ENCODE results near the gene SPOCK1. TPM values are rescaled to one million over a fixed set of nuclear protein-coding genes. Genes with fewer than 3 reads are reported as not detected.
A peak's percentile ranks its signal among the peaks of the same experiment; 100 is the strongest.
"Not testable (repeated sequence)": the region's sequence is repeated elsewhere in the genome, so short reads cannot be mapped to it uniquely, and the experiment has no call there.

Gene SPOCK1
- total RNA-seq: 1.0 and 7.0 TPM in 2 replicates

DNA sequence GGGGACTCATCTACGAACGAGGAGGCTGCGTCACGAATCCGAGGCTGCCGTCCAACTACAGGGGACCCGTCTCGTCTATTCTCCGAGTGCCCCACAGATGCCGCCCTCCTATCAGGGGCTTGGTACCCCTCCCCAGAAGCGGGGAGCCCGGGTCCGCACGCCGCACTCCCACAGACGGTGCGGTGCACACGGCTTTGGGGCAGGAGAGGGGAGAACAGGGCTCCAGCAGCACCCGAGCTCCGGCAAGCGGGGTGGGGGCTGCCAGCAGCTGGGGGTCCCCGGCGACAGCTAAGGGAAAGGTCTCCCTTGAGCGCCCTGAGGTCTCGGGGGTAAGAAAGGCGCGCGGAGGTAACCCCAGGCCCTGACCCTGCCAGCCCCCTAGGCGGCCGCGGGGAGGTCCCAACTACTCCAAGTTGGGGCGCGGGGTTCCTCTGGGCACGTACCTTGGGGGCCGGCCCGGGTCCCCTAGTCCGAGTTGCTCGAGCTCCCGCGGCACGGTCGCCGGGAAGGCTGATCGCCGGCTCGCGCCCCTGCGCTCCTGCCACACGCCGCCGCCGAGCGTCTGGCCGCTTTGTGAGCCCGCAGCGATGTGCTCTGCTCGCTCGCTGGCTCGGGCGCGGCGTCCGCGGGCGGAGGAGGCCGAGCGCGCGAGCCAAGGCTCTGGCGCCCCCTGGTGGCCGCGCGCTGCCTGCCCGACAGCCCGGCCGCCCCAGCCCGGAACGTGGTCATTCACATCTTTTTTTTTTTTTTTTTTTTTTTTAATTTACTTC, at the start of gene SPOCK1:
SPOCK1 (minus strand) TSS at position 591 of the 770 bp plus-strand sequence.
- DNase-seq: peak; percentile 88

DNA sequence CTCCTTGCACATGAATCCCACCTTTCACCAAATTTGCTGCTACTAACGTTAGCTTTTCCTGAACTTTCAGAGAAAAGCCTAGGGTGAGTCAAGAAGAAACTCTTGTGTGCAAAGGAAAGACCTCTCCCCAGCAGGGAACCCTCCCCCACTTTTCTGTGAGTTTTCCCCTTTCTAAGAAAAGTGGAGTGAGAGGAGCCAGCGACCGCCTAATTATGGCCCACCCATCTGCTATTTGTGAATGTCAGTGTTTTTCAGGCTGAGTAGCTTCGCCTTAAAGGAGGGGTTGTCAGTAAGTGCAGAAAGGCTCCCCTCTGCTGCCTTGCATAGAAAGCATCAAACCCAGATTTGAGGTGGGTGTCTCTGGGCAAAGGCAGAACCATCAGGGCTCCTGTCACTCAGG, 46.8 kb upstream of the SPOCK1 start:
- DNase-seq: no peak

DNA sequence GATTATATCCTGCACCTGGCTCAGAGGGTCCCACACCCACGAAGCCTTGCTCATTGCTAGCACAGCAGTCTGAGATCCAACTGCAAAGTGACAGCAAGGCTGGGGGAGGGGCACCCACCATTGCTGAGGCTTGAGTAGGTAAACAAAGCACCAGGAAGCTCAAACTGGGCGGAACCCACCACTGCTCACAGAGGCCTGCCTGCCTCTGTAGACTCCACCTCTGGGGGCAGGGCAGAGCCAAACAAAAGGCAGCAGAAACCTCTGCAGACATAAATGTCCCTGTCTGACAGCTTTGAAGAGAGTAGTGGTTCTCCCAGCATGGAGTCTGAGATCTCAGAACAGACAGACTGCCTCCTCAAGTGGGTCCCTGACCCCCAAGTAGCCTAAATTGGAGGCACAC, 36.3 kb upstream of the SPOCK1 start:
- not testable (repeated sequence) for DNase-seq

DNA sequence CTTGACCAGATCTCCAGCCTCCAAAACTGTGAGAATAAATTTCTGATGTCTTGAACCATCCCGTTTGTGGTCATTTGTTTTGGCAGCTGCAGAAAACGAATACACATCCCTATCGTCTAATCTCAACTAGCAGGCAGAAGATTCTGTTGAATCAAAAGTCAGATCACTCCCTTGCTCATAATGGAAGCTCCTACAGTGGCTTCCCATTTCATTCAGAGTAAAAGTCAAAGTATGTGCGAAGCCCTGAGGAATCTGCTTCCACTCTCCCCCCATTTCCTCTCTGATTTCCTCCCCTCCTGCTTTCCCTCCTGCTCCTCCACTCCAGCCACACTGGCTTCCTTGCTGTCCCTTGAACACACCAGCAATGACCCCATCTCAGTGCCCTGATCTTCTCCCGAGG, 34.8 kb upstream of the SPOCK1 start:
- no peak for DNase-seq

DNA sequence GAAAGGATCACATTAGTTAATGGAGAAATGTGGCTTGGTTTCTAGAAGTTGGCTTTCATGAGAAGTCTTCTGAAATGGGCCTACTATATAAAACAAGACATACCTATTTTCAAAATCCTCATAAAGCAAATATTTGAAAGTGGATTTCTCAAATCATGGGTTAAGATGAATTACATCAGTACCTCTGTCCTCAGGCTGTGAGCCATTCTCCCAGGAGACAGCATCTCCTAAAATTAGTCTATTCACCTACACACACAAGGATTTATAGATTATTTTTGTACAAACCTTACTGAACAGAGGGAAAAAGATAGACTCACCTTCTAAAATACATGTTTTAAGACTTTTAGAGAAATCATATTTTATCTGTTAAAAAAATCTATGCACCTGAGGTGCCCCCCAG, 32.1 kb upstream of the SPOCK1 start:
- DNase-seq: no peak

DNA sequence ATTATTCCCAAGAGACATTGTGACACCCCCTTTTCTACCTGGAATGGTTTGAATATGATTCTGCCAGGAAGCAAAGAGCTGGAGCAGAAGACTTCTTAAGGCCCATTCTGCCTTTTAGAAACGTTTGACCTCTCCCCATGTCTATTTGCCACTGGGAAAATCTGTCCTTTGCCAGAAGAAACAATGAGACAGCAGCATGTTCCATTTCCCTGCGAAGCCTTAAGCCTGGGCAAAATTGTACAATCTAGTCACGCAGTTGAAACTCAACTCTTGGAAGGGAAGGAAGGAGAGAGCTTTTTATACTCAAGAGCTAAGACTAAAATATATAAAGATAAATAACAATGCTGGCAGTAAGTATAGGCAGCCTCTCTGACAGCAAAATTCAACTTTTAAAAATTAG, 22.1 kb upstream of the SPOCK1 start:
- DNase-seq: no peak

DNA sequence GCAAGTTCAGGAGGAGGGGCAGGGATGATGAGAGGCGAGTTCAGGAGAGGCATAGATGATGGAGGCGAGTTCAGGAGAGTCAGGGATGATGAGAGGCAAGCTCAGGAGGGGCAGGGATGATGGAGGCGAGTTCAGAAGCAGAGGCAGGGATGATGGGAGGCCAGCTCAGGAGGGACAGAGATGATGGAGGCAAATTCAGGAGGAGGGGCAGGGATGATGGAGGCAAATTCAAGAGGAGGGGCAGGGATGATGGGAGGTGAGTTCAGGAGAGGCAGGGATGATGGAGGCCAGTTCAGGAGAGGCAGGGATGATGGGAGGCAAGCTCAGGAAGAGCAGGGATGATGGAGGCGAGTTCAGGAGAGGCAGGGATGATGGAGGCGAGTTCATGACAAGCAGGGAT, 17.8 kb upstream of the SPOCK1 start:
- DNase-seq: no peak

DNA sequence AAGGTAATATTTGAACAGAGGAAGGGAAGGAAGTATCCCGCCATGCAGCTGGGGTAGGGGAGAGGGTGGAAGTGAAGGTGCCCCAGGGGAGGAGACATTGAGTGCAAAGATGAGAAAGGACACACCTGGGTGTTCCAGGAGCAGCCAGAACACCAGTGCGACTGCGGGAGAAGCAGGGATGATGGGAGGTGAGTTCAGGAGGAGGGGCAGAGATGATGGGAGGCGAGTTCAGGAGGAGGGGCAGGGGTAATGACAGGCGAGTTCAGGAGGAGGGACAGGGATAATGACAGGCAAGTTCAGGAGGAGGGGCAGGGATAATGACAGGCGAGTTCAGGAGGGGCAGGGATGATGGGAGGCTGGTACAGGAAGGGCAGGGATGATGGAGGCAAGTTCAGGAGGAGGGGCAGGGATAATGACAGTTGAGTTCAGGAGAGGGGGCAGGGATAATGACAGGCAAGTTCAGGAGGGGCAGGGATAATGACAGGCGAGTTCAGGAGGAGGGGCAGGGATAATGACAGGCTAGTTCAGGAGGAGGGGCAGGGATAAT, 17.2 kb upstream of the SPOCK1 start:
- no peak for DNase-seq

DNA sequence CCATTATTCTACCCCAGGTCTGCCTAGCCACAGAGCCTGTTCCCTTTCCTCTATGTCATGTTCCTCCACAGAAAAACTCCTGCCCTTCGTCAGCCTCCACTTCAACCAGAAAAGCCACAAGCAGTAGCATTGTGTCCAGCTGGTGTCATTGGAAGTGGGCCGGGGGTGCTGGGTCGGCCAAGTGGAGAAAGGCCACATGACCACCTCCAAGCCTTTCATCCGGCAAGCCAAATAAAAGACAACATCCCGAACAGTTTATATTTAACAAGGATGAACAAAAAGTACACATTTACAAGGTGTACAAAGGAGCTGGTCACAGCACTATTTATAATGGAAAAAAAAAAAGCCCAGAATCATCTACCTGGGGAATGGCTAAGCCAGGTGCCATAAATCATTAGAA, 16.1 kb upstream of the SPOCK1 start:
- DNase-seq: no peak

DNA sequence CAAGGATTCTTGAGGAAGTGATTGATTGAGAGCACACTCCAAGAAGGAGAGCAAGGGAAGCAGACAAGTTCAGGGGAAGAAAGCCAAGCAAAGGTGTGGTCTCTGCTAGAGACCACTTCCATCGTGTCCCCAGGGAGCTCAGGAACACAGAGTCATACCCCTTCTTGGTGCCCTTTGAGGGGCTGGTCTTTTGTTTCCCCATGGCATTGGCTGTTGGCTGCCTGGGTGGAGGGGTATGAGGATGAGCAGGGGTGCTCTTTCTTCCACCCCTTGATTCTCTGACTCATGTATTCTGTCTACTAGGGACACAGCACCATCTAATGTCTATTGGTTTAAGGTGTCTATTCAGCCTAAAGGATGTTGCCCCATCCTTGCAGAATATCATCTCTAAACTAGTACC, 11.5 kb upstream of the SPOCK1 start:
- DNase-seq: no peak

DNA sequence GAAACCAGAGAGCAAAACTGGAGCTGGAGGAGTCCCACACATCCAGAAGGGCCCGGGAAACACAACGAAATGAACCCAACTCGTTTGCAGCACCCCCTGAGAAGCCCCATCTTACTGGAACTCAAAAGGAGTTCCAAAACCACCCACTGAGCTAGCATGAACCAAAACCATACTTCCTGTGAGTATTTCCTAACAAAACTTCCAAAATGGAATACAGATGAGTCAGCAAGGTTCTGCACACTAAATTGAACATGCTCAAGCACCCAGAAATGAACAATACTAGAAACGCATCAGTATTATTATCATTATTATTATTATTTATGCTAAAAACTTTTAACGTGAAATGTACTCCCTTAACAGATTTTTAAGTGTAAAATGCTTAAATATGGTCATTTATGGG, 8.0 kb upstream of the SPOCK1 start:
- no peak for DNase-seq

DNA sequence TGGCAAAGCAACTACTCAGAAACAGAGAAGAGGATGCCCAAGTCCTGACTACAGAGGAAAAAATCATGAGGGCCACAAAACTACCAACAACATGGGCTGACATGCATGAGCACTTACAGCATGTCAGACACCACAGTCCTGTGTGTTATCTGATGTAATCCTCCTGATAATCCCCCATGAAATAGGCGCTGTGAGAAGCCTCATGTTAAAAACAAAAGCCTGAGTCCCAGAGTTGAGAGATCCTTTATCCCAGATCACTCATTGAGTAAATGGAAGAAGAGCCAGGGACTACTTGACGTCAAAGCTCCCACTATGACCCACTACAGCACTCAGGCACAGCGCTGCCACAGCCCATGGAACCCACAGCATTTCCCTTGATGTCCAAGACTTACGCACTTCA, 7.2 kb upstream of the SPOCK1 start:
- DNase-seq: no peak

DNA sequence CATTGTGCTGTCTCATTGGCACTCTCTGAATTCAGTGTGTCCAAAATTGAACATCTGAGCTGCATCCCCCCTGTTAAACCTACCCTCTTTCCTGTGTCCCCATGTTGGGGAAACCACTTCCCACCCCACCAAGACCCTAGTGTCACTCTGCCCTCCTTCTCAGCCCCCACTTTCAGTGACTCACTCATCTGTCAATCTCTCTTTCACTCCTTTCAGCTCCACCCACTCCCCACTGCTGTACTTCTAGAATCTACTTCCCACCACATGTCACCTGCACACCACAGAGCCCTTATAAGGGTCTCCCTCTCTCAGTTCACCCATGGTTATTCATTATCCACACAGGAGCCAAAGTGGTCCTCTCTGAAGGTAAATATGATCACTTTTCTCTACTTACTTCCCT, 5.8 kb upstream of the SPOCK1 start:
- DNase-seq: no peak

DNA sequence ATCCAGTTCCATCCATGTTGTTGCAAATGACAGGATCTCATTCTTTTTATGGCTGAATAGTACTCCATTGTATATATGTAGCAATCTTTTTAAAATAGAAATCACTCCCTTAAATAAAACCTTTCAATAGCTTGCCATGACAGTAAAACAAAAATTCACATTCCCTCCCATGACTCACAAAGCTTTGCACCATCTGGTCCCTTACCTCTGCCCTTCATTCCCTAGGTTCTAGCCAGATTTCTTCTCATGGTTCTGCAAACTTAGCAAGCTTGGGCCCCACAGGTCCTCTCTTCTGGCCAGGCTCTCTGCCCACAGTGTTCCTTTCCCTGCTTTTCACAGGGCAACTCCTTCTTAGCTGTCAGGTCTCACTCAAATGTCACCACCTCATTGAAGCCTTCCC, 4.3 kb upstream of the SPOCK1 start:
- DNase-seq: no peak

DNA sequence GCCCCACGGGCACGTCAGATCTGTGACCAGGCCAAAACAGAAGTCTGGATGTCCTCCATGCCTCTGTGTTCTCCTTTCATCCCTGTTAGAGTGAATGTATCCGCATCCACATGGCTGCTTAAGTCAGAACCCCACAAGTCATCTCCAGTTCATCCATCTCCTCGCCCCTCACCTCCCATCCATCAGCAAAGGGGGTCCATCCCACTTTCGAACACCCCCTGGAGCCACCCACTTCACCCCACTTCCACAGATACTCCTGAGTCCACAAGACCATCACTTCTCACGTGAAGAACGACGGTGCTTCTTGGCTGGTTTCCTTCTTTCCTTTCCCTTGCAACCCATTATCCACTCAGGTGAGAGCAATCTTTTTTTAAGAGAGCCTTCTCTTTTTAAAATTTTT, 3.5 kb upstream of the SPOCK1 start:
- DNase-seq: no peak

DNA sequence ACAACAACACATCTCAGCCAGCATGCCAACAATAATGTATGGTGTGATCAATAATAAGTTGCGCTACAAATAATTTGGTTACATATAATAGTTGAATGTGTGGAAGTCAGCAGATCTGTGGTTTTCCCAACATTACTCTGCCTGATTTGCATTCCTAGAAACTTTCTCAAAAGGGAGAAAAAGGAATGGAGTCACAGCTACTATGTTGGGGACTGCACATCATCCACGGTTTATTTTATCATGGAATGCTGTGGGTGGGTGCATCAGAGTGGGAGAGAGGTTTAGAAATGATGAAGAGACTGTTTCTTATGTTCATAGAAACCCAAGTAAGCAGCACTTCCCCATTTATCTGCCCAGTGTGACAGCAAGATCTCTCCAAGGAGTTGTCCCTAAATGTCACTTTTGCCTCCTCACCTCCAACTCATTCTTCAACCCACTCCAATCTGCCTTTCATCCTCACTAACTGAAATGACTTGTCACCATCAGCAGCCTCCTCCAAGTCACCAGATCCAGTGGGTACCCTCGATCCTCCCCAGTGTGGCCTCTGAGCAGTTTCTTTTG, 2.8 kb upstream of the SPOCK1 start:
- DNase-seq: no peak

DNA sequence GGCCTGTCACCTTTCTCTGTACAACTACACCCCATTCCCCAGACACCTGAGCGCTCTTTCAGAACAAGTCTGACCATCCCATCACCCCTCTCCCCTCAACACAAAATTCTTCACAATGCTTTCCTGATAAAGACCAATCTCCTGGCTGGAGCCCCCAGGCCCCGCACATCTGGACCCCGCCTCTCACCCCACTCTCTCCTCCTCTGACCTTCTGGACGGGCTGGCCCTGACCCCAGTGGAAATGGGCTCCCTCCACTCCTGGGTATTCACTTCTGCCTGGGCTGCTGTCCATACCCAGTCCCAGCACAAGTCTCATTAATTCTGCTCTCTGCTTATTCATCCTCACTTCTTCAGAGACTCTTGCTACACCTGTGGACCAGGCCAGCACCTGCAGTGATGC, 2.1 kb upstream of the SPOCK1 start:
- no peak for DNase-seq

DNA sequence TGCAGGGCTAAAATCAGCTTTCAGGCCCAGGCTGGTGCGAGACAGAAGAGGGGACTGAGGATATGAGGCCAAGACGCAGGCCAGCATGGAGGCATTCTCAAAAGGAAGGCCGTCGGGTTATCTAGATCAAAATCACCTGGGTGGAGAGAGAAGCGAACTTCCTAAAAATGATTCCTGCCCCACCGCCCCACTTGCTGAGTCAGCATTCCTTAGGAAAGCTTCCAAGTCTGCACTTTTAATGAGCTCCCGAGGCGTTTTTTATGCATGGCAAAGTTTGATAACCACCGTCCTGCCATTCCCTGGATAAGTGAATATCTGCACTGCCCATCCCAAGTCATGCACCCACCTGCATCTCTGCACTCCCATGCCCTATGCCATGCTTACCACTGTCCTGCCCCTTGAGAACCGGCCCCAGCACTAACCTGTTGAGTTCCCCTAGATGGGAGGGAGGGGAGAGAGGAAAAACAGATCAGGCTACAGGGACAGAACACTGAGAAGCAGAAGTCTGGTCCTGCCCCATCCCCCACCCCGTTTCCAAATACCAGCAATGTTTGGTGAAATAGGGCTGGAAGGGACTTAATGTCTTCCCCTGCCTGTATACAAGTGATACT, 1.6 kb upstream of the SPOCK1 start:
- no peak for DNase-seq

DNA sequence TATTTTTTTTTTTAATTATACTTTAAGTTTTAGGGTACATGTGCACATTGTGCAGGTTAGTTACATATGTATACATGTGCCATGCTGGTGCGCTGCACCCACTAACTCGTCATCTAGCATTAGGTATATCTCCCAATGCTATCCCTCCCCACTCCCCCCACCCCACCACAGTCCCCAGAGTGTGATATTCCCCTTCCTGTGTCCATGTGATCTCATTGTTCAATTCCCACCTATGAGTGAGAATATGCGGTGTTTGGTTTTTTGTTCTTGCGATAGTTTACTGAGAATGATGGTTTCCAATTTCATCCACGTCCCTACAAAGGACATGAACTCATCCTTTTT, 351 bp upstream of the SPOCK1 start:
- DNase-seq: not testable (repeated sequence)

DNA sequence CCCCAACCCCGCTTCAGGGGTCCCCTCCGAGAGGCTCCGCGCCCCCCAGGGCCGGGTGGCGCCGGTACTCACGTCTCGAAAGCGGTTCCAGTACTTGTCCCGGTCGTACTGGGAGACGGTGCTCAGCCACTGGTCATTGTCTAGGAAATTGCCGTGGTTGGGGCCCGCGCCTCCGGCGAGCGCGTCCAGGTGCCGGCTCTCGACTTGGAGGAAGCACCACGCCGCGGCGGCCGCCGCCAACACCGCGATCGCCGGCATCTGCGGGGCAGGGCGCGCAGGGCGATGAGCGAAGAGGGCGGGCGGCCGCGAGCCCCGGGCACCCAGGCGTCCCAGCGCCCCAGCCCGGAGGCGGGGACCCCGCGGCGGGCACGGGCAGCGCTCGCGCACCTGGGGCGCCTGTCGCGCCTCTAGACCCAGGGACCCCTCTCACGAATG, 808 bp downstream of the SPOCK1 start:
- peak; percentile 63 for DNase-seq

DNA sequence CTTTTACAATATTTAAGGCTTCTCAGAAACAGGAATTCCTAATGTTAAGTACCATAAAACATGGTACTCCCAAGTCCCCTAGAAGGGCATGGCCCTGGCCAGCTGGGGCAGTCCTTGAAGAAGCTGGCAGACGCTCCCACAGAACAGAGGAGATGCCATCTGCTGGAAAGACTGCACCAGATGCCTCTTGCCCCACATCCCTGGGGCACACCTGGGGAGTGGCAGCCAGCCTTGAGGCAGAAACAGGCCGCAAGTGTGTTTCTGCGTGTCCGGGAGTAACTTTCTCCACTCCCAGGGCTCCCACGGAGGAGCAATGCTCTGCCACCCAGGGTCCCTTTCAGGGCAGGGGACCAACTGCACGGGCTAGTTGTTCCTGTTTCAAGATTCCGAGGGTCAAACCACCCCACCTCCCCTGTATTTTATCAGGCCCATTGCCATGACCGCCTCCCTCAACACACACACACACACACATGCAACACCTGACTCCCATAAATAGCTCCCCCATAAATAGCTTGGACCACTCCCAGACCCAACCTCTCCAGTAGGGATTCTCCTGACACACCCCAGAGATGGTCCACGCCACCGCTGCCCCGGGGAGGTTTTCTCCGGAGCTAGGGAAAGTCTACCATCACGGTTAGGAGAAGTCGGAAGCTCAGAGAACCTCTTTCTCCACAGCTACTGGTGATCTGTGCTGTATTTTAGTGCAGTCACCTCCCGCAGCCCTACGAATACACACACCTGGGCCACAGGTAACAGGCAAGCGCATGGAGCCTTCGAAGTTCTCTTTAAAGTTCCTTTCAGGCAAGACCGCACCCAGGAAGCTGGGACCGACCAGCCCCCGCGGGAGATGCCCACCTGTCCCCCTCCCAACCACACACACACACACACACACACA, 1.5 kb downstream of the SPOCK1 start:
- DNase-seq: peak; percentile 19

DNA sequence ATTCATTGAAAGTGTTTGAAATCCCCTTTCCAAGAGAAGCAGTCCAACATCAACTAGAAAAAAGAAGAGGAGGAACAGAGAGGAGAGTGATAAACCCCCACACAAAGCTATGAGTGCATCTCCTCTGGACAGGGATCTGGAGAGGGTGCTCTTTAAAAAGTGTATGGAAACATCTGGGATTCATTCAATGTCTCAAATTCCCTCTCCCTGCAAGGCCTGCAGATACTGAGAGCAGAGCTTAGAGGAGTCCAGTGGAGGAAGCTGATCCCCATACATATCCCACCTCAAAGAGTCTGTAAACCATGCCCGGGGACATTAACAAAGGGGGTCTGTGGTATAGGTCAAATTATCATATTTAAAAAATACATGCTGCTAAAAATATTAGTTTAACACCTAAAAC, 2.2 kb downstream of the SPOCK1 start:
- DNase-seq: no peak

DNA sequence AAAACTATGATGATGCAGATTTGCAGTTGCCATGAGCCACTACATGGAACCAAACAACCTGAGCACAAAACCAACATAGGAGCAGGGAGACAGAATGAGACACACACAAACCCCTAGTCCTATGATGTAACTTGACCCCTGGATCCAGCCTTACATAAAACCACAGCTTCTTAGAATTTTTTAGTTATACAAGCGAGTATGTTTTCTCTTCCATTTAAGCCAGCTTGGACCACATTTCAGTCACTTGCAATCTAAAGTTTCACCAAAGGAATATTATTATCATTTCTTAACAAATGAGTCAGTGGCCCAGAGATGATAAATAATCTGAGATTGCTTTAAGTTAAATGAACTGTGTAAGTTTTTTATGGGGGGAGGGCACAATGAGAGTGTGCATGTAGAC, 6.8 kb downstream of the SPOCK1 start:
- DNase-seq: no peak

Measured in dermis blood vessel endothelial cell (primary cell).